GM18907 (cell line): ENCODE data around the gene CAST.

Experiments used
- ATAC-seq: cut with Tn5 transposase; IDR thresholded peaks from one replicate; pipeline ENCODE4 v1.9.1; 2021; ENCODE audit warnings: mild to moderate bottlenecking, moderate library complexity; ENCODE audit not compliant: unreplicated experiment

CAST gene

GRCh38 chr5:96669909-96670308, 7.7 kb downstream of the CAST start:
- no peak for ATAC-seq

- ATAC-seq: no peak
Observed at GRCh38 chr5:96671441-96671840, 9.3 kb downstream of the CAST start.

- no peak for ATAC-seq
Observed at GRCh38 chr5:96673127-96673526, 11.0 kb downstream of the CAST start.

- no peak for ATAC-seq
Observed at GRCh38 chr5:96675882-96676281, 13.7 kb downstream of the CAST start.

- no peak for ATAC-seq
Observed at GRCh38 chr5:96677496-96677895, 15.3 kb downstream of the CAST start.

GRCh38 chr5:96679293-96679692, 17.1 kb downstream of the CAST start:
- no peak for ATAC-seq

GRCh38 chr5:96680759-96681470, 18.7 kb downstream of the CAST start:
- ATAC-seq: no peak

- no peak for ATAC-seq
Observed at GRCh38 chr5:96683392-96683791, 21.2 kb downstream of the CAST start.

GRCh38 chr5:96683810-96684209, 21.6 kb downstream of the CAST start:
- no peak for ATAC-seq

GRCh38 chr5:96687080-96687479, 24.9 kb downstream of the CAST start:
- no peak for ATAC-seq

- peak; percentile 83 for ATAC-seq
Observed at GRCh38 chr5:96687812-96688453, 25.8 kb downstream of the CAST start.

- ATAC-seq: no peak
Observed at GRCh38 chr5:96690861-96691260, 28.7 kb downstream of the CAST start.

- no peak for ATAC-seq
Observed at GRCh38 chr5:96691503-96692303, 29.5 kb downstream of the CAST start.

- no peak for ATAC-seq
Observed at GRCh38 chr5:96692441-96692840, 30.3 kb downstream of the CAST start.

- no peak for ATAC-seq
Observed at GRCh38 chr5:96699186-96699820, 37.1 kb downstream of the CAST start.

- peak; percentile 68 for ATAC-seq
Observed at GRCh38 chr5:96702503-96703383, 40.6 kb downstream of the CAST start.

GRCh38 chr5:96703384-96703920, 41.3 kb downstream of the CAST start:
- ATAC-seq: peak; percentile 85

GRCh38 chr5:96703995-96704394, 41.8 kb downstream of the CAST start:
- no peak for ATAC-seq

GRCh38 chr5:96706433-96707111, 44.4 kb downstream of the CAST start:
- ATAC-seq: no peak

- ATAC-seq: no peak
Observed at GRCh38 chr5:96708600-96708999, 46.4 kb downstream of the CAST start.
